OCI-LY3 (cell line): Measurements from ENCODE around the gene TYW5.

Experiments
- H2AFZ ChIP-seq: fragments of 200-600, 300-600 bp; shearing (Covaris generic); 2 replicates; pipeline ENCODE4 v1.6.0; 2014; ENCODE audit warnings: antibody characterized with exemption, low read depth, low read length
- H3K27ac ChIP-seq: fragments of 200-600, 300-600 bp; sonication (generic); 2 replicates; pipeline ENCODE4 v1.5.1; 2014; ENCODE audit warnings: mild to moderate bottlenecking, low read length, moderate library complexity, mixed read lengths
- H3K27me3 ChIP-seq: fragments of 200-600, 300-600 bp; sonication (generic); 2 replicates; pipeline ENCODE4 v1.6.1; 2014; ENCODE audit warnings: low read depth, low read length, mixed read lengths
- H3K36me3 ChIP-seq: fragments of 200-600, 300-600 bp; sonication (generic); replicated peaks from 2 replicates; pipeline ENCODE3; 2014; ENCODE audit warnings: low read depth, low read length, mixed read lengths
- H3K4me1 ChIP-seq: fragments of 300-600, 200-600 bp; sonication (generic); 2 replicates; pipeline ENCODE4 v1.6.1; 2014; ENCODE audit warnings: low read length, mixed read lengths
- H3K4me2 ChIP-seq: fragments of 200-600, 300-600 bp; sonication (generic); 2 replicates; pipeline ENCODE4 v1.6.1; 2014; ENCODE audit warnings: low read length, mixed read lengths
- H3K4me3 ChIP-seq: fragments of 300-600, 200-600 bp; sonication (generic); 2 replicates; pipeline ENCODE4 v1.5.1; 2014; ENCODE audit warnings: antibody characterized with exemption, mild to moderate bottlenecking, low read length, moderate library complexity
- H3K79me2 ChIP-seq: fragments of 300-600, 200-600 bp; shearing (Covaris generic); 2 replicates; pipeline ENCODE4 v1.6.1; 2014; ENCODE audit warnings: mild to moderate bottlenecking, low read length, mixed read lengths
- H3K9ac ChIP-seq: fragments of 300-600, 200-600 bp; shearing (Covaris generic); 2 replicates; pipeline ENCODE4 v1.6.0; 2014; ENCODE audit warnings: mild to moderate bottlenecking, low read length, moderate library complexity
- H3K9me3 ChIP-seq: fragments of 200-600, 300-600 bp; shearing (Covaris generic); 2 replicates; pipeline ENCODE4 v1.6.1; 2014; ENCODE audit warnings: low read length, mixed read lengths; ENCODE audit not compliant: insufficient read depth
- H4K20me1 ChIP-seq: fragments of 200-600, 300-600 bp; sonication (generic); 2 replicates; pipeline ENCODE4 v1.6.1; 2016; ENCODE audit warnings: low read length, mixed read lengths; ENCODE audit not compliant: insufficient read depth
- CTCF ChIP-seq: fragments of 200-600, 300-600 bp; sonication (generic); IDR thresholded peaks from 2 replicates; pipeline ENCODE4 v1.5.1; 2014; ENCODE audit warnings: antibody characterized with exemption, low read length, low read depth
- EZH2phosphoT487 ChIP-seq: fragments of 200-600 bp; shearing (Covaris generic); IDR thresholded peaks from 2 replicates; pipeline ENCODE4 v1.6.1; 2018; ENCODE audit warnings: antibody characterized with exemption, mixed run types, low read depth

TYW5 gene

GRCh38 chr2:199928626-199929025, 26.7 kb downstream of the TYW5 start:
- Histone ChIP-seq H3K4me2 (no peak overlapping the region), H3K27me3 (no peaks in the 10 kb centered on the region), H3K9ac (no peak overlapping the region), H3K79me2 (peaks cover 26% of the 10 kb centered on the region), H3K4me3 (no peak overlapping the region), H3K4me1 (no peaks in the 10 kb centered on the region), H2AFZ (no peak overlapping the region), H3K9me3 (no peaks in the 10 kb centered on the region), H3K27ac (no peak overlapping the region), H3K36me3 (peaks cover 33% of the 10 kb centered on the region), H4K20me1 (peaks cover 5% of the 10 kb centered on the region; the same call in 1 of the 2 replicates)
- no peak for TF ChIP-seq CTCF
- no peak for TF ChIP-seq EZH2phosphoT487

- H3K4me3 ChIP-seq: no peak overlapping the region
- H3K4me1 ChIP-seq: no peaks in the 10 kb centered on the region
- TF ChIP-seq CTCF: no peak
- TF ChIP-seq EZH2phosphoT487: no peak
- H3K79me2 ChIP-seq: peaks cover 30% of the 10 kb centered on the region
- H3K9ac ChIP-seq: no peak overlapping the region
- H2AFZ ChIP-seq: no peak overlapping the region
- no peak overlapping the region for H3K4me2 ChIP-seq
- H4K20me1 ChIP-seq: peaks cover 5% of the 10 kb centered on the region; the same call in 1 of the 2 replicates
- H3K27ac ChIP-seq: no peak overlapping the region
- no peaks in the 10 kb centered on the region for H3K27me3 ChIP-seq
- no peaks in the 10 kb centered on the region for H3K9me3 ChIP-seq
- H3K36me3 ChIP-seq: peaks cover 33% of the 10 kb centered on the region
These were observed 27.1 kb downstream of the TYW5 start for GRCh38 chr2:199928226-199928625.

GRCh38 chr2:199926806-199927205, 28.5 kb downstream of the TYW5 start:
- Histone ChIP-seq H3K9ac (no peak overlapping the region), H3K4me1 (no peaks in the 10 kb centered on the region), H3K4me3 (no peak overlapping the region), H3K27ac (no peak overlapping the region), H3K27me3 (no peaks in the 10 kb centered on the region), H3K36me3 (peaks cover 27% of the 10 kb centered on the region), H3K9me3 (no peaks in the 10 kb centered on the region), H3K79me2 (peaks cover 44% of the 10 kb centered on the region), H4K20me1 (peaks cover 11% of the 10 kb centered on the region), H3K4me2 (no peak overlapping the region), H2AFZ (no peak overlapping the region)
- TF ChIP-seq CTCF (no peak), EZH2phosphoT487 (no peak)

GRCh38 chr2:199923924-199924323, 31.4 kb downstream of the TYW5 start:
- Histone ChIP-seq H3K9ac (no peak overlapping the region), H3K36me3 (peaks cover 39% of the 10 kb centered on the region), H4K20me1 (peaks cover 11% of the 10 kb centered on the region), H3K79me2 (peaks cover 70% of the 10 kb centered on the region), H2AFZ (no peak overlapping the region), H3K9me3 (no peaks in the 10 kb centered on the region), H3K27me3 (no peaks in the 10 kb centered on the region), H3K4me3 (no peak overlapping the region), H3K4me1 (no peaks in the 10 kb centered on the region), H3K27ac (no peak overlapping the region), H3K4me2 (no peak overlapping the region)
- TF ChIP-seq EZH2phosphoT487: no peak
- no peak for TF ChIP-seq CTCF
